Activated CD8-positive, alpha-beta memory T cell treated with anti-CD3 and anti-CD28 coated beads, Interleukin-2, amount 10 ng/mL, durations not matched to agents 7 days and 5 days (primary cell): ENCODE results near the gene TNRC6A. TPM values are rescaled to one million over a fixed set of nuclear protein-coding genes. Genes with fewer than 3 reads are reported as not detected.
"Not testable (repeated sequence)": the region's sequence is repeated elsewhere in the genome, so short reads cannot be mapped to it uniquely, and the experiment has no call there.

Experiments
- ATAC-seq: fragments of 150-1000 bp; cut with Tn5 transposase; one replicate; pipeline ENCODE4 v1.10.0; 2021; ENCODE audit warnings: moderate library complexity
- CTCF ChIA-PET: fragments of 350-600 bp; sonication (Branson Sonifier 250); formaldehyde crosslinking; loops from one replicate; lab custom pipeline; 2021; ENCODE audit warnings: antibody characterized with exemption; lab: Charles Lee
- DNase-seq: peaks from one replicate; pipeline ENCODE4 v3.0.0-alpha.2; 2020
- H3K27ac Mint-ChIP-seq: one replicate; pipeline ENCODE4 v1.8.0; 2021; ENCODE audit warnings: mild to moderate bottlenecking, mixed read lengths
- H3K27me3 Mint-ChIP-seq: one replicate; pipeline ENCODE4 v1.8.0; 2021; ENCODE audit warnings: mixed read lengths
- H3K36me3 Mint-ChIP-seq: one replicate; pipeline ENCODE4 v1.8.0; 2021; ENCODE audit warnings: mild to moderate bottlenecking, mixed read lengths
- H3K4me1 Mint-ChIP-seq: one replicate; pipeline ENCODE4 v1.8.0; 2021; ENCODE audit warnings: mixed read lengths
- H3K4me3 Mint-ChIP-seq: one replicate; pipeline ENCODE4 v1.8.0; 2021; ENCODE audit warnings: mild to moderate bottlenecking, moderate library complexity, mixed read lengths
- H3K9me3 Mint-ChIP-seq: one replicate; pipeline ENCODE4 v1.8.0; 2022; ENCODE audit warnings: low read depth, mixed read lengths
- total RNA-seq, 2 experiments: library from RNA; stranded (reverse); gene quantifications; one replicate each; pipeline ENCODE4 v1.2.3, GENCODE V29; 2021

TNRC6A gene
- total RNA-seq, 2 experiments from 2014 or later: 38.9 to 39.6 TPM

- H3K4me1 Mint-ChIP-seq: no peaks in the 10 kb centered on the region
- no peaks in the 10 kb centered on the region for H3K27me3 Mint-ChIP-seq
- ATAC-seq (no peak), DNase-seq (no peak)
- H3K9me3 Mint-ChIP-seq: no peaks in the 10 kb centered on the region
- H3K36me3 Mint-ChIP-seq: no peaks in the 10 kb centered on the region
- CTCF ChIA-PET: interaction anchor here (0.8 kb wide), 1 partner anchor 10 kb away, joined by 4 read pairs; no protein-coding TSS in a partner anchor
- no peak overlapping the region for H3K27ac Mint-ChIP-seq
- no peak overlapping the region for H3K4me3 Mint-ChIP-seq
Measured at GRCh38 chr16:24836836-24837235, 107.4 kb downstream of the TNRC6A start.

GRCh38 chr16:24837969-24838368 lies 108.5 kb downstream of the TNRC6A start:
- CTCF ChIA-PET: no interaction called here
- Mint-ChIP-seq H3K4me1 (no peaks in the 10 kb centered on the region), H3K4me3 (no peak overlapping the region), H3K36me3 (no peaks in the 10 kb centered on the region), H3K27me3 (no peaks in the 10 kb centered on the region), H3K27ac (no peak overlapping the region), H3K9me3 (no peaks in the 10 kb centered on the region)
- ATAC-seq (no peak), DNase-seq (no peak)

- CTCF ChIA-PET: interaction anchor here (0.7 kb wide), 1 partner anchor 334 kb away, joined by 3 read pairs; no protein-coding TSS in a partner anchor
- Mint-ChIP-seq H3K27me3 (no peaks in the 10 kb centered on the region), H3K4me1 (no peaks in the 10 kb centered on the region), H3K36me3 (no peaks in the 10 kb centered on the region), H3K27ac (no peak overlapping the region), H3K4me3 (no peak overlapping the region), H3K9me3 (no peaks in the 10 kb centered on the region)
- DNase-seq (no peak), ATAC-seq (no peak)
Measured at GRCh38 chr16:24838554-24839266, 109.3 kb downstream of the TNRC6A start.

- no peak overlapping the region for H3K27ac Mint-ChIP-seq
- no peaks in the 10 kb centered on the region for H3K9me3 Mint-ChIP-seq
- H3K4me1 Mint-ChIP-seq: peaks cover 1% of the 10 kb centered on the region
- H3K27me3 Mint-ChIP-seq: no peaks in the 10 kb centered on the region
- CTCF ChIA-PET: interaction anchor here (0.7 kb wide), 1 partner anchor 335 kb away, joined by 3 read pairs; no protein-coding TSS in a partner anchor
- no peak for DNase-seq
- H3K4me3 Mint-ChIP-seq: no peak overlapping the region
- no peaks in the 10 kb centered on the region for H3K36me3 Mint-ChIP-seq
- no peak for ATAC-seq
Measured at GRCh38 chr16:24839347-24839972, 110.0 kb downstream of the TNRC6A start.

- H3K9me3 Mint-ChIP-seq: no peaks in the 10 kb centered on the region
- CTCF ChIA-PET: no interaction called here
- ATAC-seq: no peak
Measured at GRCh38 chr16:24841291-24841690, 111.8 kb downstream of the TNRC6A start.

GRCh38 chr16:24844101-24845030 lies 114.9 kb downstream of the TNRC6A start:
- peaks cover 4% of the 10 kb centered on the region for H3K4me1 Mint-ChIP-seq
- no peak overlapping the region for H3K4me3 Mint-ChIP-seq
- peak overlapping the region; percentile 45 for H3K27ac Mint-ChIP-seq
- DNase-seq (no peak), ATAC-seq (no peak)
- CTCF ChIA-PET: no interaction called here
- no peaks in the 10 kb centered on the region for H3K36me3 Mint-ChIP-seq
- H3K27me3 Mint-ChIP-seq: peaks cover 2% of the 10 kb centered on the region
- no peaks in the 10 kb centered on the region for H3K9me3 Mint-ChIP-seq

More at GRCh38 chr16:24841291-24841690, 111.8 kb downstream of the TNRC6A start:
- no peak overlapping the region for H3K4me3 Mint-ChIP-seq
- peaks cover 4% of the 10 kb centered on the region for H3K4me1 Mint-ChIP-seq
- no peak for DNase-seq
- H3K27me3 Mint-ChIP-seq: no peaks in the 10 kb centered on the region
- no peaks in the 10 kb centered on the region for H3K36me3 Mint-ChIP-seq
- no peak overlapping the region for H3K27ac Mint-ChIP-seq

- H3K27ac Mint-ChIP-seq, H3K27me3 Mint-ChIP-seq, H3K36me3 Mint-ChIP-seq, H3K4me3 Mint-ChIP-seq, DNase-seq, ATAC-seq, CTCF ChIA-PET, H3K4me1 Mint-ChIP-seq, H3K9me3 Mint-ChIP-seq: not testable (repeated sequence)
Measured at GRCh38 chr16:24845031-24845365, 115.5 kb downstream of the TNRC6A start.

- Mint-ChIP-seq H3K27ac (no peak within 1 kb of the TSS), H3K4me1 (peaks cover 11% of the 10 kb centered on the region), H3K36me3 (no peaks in the 10 kb centered on the region), H3K27me3 (peaks cover 2% of the 10 kb centered on the region), H3K4me3 (no peak within 1 kb of the TSS), H3K9me3 (no peaks in the 10 kb centered on the region)
- CTCF ChIA-PET: no interaction called here
- ATAC-seq (no peak), DNase-seq (no peak)
Measured at GRCh38 chr16:24845726-24846547, 116.5 kb downstream of the TNRC6A start, which contains the start of gene SLC5A11. TSS of gene SLC5A11 (plus strand) at chr16:24845963. CDS start at chr16:24858644, 12,681 bp downstream.

- ATAC-seq (no peak), DNase-seq (no peak)
- no peaks in the 10 kb centered on the region for H3K9me3 Mint-ChIP-seq
- CTCF ChIA-PET: interaction anchor here (0.8 kb wide), 1 partner anchor 10 kb away, joined by 4 read pairs; no protein-coding TSS in a partner anchor
- no peak overlapping the region for H3K4me3 Mint-ChIP-seq
- H3K27ac Mint-ChIP-seq: no peak overlapping the region
- H3K36me3 Mint-ChIP-seq: no peaks in the 10 kb centered on the region
- peaks cover 17% of the 10 kb centered on the region for H3K4me1 Mint-ChIP-seq
- H3K27me3 Mint-ChIP-seq: peaks cover 2% of the 10 kb centered on the region
Measured at GRCh38 chr16:24846548-24847357, 117.3 kb downstream of the TNRC6A start.

- no peak for ATAC-seq
Measured at GRCh38 chr16:24847358-24847664, 117.9 kb downstream of the TNRC6A start.

GRCh38 chr16:24848065-24848464 lies 118.6 kb downstream of the TNRC6A start:
- peaks cover 2% of the 10 kb centered on the region for H3K27me3 Mint-ChIP-seq
- no peaks in the 10 kb centered on the region for H3K9me3 Mint-ChIP-seq
- H3K36me3 Mint-ChIP-seq: no peaks in the 10 kb centered on the region
- H3K27ac Mint-ChIP-seq: no peak overlapping the region
- no peak overlapping the region for H3K4me3 Mint-ChIP-seq
- DNase-seq (no peak), ATAC-seq (no peak)
- peaks cover 22% of the 10 kb centered on the region for H3K4me1 Mint-ChIP-seq
- CTCF ChIA-PET: no interaction called here

More at GRCh38 chr16:24847358-24847664, 117.9 kb downstream of the TNRC6A start:
- no peak overlapping the region for H3K27ac Mint-ChIP-seq
- peaks cover 22% of the 10 kb centered on the region for H3K4me1 Mint-ChIP-seq
- DNase-seq: no peak
- H3K27me3 Mint-ChIP-seq: peaks cover 2% of the 10 kb centered on the region
- no peaks in the 10 kb centered on the region for H3K9me3 Mint-ChIP-seq
- no peak overlapping the region for H3K4me3 Mint-ChIP-seq
- CTCF ChIA-PET: interaction anchor here (0.8 kb wide), 1 partner anchor 10 kb away, joined by 4 read pairs; no protein-coding TSS in a partner anchor
- no peaks in the 10 kb centered on the region for H3K36me3 Mint-ChIP-seq

- H3K4me3 Mint-ChIP-seq: no peak overlapping the region
- peaks cover 2% of the 10 kb centered on the region for H3K27me3 Mint-ChIP-seq
- no peak for DNase-seq
- peaks cover 19% of the 10 kb centered on the region for H3K4me1 Mint-ChIP-seq
- H3K27ac Mint-ChIP-seq: no peak overlapping the region
- no peaks in the 10 kb centered on the region for H3K36me3 Mint-ChIP-seq
- no peaks in the 10 kb centered on the region for H3K9me3 Mint-ChIP-seq
- ATAC-seq: no peak
- CTCF ChIA-PET: no interaction called here
Measured at GRCh38 chr16:24849641-24850040, 120.2 kb downstream of the TNRC6A start.
